ENCODE data around the gene B4GALT2.

The B4GALT2 gene, protein sequence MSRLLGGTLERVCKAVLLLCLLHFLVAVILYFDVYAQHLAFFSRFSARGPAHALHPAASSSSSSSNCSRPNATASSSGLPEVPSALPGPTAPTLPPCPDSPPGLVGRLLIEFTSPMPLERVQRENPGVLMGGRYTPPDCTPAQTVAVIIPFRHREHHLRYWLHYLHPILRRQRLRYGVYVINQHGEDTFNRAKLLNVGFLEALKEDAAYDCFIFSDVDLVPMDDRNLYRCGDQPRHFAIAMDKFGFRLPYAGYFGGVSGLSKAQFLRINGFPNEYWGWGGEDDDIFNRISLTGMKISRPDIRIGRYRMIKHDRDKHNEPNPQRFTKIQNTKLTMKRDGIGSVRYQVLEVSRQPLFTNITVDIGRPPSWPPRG

DNA sequence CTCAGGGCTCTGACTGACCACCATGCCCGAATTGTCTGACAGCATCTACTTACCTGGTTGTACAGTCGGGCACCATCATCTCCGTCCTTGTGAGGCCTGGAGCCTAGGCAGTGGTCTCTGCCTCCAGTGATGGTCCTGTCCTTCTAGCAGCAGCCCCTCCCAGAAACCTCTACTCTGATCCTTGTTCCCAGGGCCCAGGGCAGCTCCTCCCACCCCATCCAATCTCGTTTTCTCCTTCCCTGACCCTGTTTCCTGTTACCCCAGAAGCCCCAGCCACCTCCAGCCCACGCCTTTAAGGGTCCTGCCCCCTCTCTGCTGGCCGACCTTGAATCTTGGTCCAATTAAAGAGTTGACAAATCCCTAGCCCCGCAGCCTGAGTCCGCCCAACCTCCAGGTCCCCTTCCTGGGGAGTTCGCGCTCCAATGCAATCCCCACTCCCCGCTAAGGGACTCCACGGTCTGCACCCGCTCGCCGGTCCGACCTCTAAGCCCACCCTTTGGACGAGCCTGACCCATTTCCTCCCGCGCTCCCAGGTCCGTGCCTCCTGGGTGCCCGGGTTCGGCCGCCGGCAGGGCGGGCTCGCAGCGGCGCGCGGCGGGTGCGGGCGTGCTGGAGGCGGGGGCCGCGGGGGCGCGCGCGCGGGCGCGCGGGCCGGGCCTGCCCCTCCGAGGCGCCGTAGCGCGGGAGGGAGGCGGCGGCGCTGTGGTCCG is at the start of gene B4GALT2:
Gene B4GALT2, plus strand, starts transcription at position 660 of the 710 bp plus-strand sequence. CDS start 1,951 bp downstream, outside the sequence.
- DNase-seq = peak; percentile 41
- in situ Hi-C loops (cut with MboI; ENCODE audit: low pct_unique_long_range_greater_than_20kb, low sequenced_read_pairs) = no loop called here

DNA sequence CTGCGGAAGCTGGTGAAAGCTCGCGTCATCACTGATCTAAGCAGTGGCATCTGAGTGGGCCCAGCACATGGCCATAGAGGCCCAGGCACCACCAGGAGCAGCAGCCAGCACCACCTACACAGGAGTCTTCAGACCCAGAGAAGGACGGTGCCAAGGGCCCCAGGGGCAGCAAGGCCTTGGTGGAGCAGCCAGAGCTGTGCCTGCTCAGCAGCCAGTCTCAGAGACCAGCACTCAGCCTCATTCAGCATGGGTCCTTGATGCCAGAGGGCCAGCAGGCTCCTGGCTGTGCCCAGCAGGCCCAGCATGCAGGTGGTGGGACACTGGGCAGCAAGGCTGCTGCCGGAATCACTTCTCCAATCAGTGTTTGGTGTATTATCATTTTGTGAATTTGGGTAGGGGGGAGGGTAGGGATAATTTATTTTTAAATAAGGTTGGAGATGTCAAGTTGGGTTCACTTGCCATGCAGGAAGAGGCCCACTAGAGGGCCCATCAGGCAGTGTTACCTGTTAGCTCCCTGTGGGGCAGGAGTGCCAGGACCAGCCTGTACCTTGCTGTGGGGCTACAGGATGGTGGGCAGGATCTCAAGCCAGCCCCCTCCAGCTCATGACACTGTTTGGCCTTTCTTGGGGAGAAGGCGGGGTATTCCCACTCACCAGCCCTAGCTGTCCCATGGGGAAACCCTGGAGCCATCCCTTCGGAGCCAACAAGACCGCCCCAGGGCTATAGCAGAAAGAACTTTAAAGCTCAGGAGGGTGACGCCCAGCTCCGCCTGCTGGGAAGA is 48.7 kb upstream of the B4GALT2 start:
- peak; percentile 36 for DNase-seq
- in situ Hi-C loops (cut with MboI; ENCODE audit: low pct_unique_long_range_greater_than_20kb, low sequenced_read_pairs) = loop anchor here (10.0 kb wide), 1 partner anchor 176 kb away; no protein-coding TSS in a partner anchor

DNA sequence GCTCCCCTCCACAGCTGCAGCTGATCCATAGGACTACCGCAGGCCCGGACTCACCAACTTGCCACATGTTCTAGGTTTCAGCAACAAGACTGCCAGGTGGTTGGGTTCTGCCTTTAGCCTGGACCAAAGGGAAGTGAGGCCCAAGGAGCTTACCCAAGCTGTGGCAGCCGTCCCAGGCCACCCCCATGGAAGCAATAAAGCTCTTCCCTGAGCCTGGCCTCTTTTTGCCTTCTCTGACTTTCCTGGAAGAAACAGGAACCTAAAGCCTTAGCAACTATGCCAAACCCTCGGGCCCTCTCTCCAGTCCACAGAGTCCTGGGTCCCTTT is 48.1 kb upstream of the B4GALT2 start:
- in situ Hi-C loops (cut with MboI; ENCODE audit: low pct_unique_long_range_greater_than_20kb, low sequenced_read_pairs) = loop anchor here (10.0 kb wide), 1 partner anchor 176 kb away; no protein-coding TSS in a partner anchor
- no peak for DNase-seq

DNA sequence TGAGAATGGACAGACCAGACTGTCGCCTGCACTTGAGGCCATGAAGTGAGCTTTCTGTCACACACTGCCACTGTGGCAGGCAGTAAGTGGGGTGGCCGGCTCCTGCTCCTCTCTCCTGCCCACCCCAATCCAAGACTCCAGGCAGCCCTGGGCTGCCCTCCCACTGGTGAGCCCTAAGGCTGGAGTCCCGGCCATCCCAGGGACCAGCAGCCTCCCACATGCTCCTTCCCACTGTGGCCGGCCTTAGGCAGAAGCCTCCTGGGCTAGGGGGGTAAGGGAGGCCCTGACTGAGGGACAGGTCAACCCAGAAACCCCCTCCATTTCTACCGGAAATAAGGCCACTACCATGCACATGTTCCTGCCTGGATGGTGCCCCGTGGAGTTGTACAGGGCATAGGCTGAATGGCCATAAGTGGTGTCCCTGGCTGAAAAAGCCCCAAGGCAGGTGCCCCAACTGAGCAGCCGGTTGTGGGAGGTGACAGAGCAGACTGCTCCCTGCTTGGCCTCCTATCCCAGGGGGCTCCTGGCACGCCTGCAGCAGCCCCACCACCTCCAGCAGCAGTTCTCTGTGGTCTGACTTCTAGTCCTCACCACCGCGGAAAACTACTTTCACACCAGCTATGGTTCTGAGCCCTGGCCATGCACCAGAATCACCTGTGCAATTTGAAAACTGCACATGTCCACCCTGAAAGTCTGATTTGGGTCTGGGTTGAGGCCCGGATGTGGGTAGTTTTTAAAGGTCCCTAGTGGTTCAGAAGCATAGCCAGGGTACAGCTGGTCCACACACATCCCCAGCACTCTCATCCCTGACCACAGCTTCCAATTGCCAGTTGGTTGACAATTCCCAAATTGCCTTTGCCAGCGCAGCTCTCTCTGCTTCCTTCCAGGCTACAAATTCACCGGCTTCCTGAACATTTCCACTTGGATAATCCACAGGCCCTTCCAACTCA is 47.0 kb upstream of the B4GALT2 start:
- no peak for DNase-seq
- in situ Hi-C loops (cut with MboI; ENCODE audit: low pct_unique_long_range_greater_than_20kb, low sequenced_read_pairs) = loop anchor here (10.0 kb wide), 1 partner anchor 177 kb away; no protein-coding TSS in a partner anchor

DNA sequence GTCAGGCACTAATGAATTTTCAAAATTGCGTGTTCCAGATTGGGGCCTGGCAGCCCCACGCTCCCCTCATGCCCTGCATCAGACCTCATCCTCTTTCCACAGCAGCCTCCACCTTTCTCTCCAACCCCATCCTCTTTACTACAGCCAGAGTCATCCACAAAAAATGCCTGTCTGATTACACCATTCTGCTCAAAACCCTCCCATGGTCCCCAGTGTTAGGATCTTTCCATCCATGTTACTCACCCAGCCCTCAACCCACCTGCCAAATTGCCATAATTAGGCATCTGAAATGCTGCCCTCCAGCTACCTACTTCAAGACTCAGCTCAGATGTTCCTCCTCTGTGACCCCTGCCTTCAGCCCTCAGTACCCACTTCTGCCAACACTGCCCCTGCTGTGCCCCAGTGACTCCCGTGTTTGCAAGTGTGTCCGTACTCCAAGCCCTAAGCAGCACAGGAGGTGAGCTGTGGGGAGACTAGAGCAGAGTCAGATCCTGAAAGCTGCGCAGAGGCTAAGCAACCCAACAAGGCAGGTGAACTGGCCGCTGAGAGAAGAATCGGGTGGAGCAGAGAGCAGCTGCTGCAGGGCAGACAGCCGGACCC is 46.1 kb upstream of the B4GALT2 start:
- in situ Hi-C loops (cut with MboI; ENCODE audit: low pct_unique_long_range_greater_than_20kb, low sequenced_read_pairs) = loop anchor here (10.0 kb wide), 1 partner anchor 178 kb away; no protein-coding TSS in a partner anchor
- DNase-seq = no peak

DNA sequence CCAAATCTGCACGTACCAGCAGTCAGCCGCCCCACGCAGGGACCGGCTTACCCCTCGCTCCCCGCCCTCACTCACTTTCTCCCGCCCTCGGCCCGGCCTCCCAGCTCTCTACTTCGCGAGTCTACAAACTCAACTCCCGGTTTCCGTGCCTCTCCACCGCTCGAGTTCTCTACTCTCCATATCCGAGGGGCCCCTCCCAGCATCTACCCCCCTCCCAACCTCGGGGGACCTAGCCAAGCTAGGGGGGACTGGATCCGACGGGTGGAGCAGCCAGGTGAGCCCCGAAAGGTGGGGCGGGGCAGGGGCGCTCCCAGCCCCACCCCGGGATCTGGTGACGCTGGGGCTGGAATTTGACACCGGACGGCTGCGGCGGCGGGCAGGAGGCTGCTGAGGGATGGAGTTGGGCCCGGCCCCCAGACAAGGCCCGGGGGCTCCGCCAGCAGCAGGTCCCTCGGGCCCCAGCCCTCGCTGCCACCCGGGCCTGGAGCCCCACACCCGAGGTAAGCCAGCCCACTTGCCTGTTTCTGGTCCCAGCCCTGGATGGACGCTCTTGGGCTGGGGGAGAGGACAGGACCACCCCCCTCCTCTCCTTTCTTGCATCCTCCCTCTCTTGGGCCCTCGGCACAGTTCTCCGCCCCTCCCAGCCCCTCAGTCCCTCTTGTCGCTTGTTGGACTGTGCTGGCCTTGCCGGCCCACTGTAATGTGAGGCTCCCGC is 45.5 kb upstream of the B4GALT2 start, which contains the start of gene ARTN:
Gene ARTN, plus strand, starts transcription at position 416 of the 715 bp plus-strand sequence. CDS start 1,856 bp downstream, outside the sequence.
- in situ Hi-C loops (cut with MboI; ENCODE audit: low pct_unique_long_range_greater_than_20kb, low sequenced_read_pairs) = loop anchor here (10.0 kb wide), 1 partner anchor 179 kb away; no protein-coding TSS in a partner anchor
- no peak for DNase-seq

DNA sequence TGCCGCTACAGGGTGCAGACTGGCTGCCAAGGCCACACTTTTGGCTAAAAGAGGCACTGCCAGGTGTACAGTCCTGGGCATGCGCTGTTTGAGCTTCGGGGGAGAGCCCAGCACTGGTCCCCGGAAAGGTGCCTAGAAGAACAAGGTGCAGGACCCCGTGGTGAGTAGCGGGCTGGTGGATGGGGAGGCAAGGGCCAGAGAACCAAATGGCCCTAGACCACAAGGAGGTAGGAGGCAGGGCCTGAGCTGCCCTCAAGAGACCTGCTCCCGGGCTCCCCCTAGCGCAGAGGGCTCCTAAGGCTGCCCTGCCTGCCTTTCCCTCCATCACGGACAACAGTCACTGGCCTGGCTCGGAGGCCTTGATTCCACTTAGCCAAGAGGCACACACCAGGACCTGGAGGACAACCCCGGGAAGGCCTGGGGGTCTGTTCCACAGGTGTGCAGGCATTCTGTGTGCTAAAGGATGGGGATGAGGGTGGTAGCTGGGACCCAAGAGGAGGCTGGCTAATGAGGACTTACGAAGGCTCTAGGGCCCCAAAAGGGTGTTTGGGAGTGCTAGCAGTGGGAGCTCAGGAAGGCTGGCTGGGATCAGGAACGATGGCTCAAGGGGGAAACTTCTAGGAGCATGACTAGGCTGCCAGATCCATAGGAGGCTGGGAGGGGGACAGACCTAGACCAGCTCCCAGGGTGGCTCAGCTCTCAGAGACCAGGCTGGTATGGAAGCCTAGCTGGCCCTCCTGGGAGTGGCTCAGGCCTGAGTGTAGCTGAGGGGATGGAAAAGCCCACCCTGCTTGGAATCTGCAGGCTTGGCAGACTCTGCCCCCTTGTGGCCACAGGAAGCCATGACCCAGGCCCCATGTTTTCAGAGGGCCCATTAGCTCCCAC is 44.7 kb upstream of the B4GALT2 start:
- DNase-seq = peak; percentile 75
- in situ Hi-C loops (cut with MboI; ENCODE audit: low pct_unique_long_range_greater_than_20kb, low sequenced_read_pairs) = loop anchor here (10.0 kb wide), 1 partner anchor 180 kb away; no protein-coding TSS in a partner anchor

DNA sequence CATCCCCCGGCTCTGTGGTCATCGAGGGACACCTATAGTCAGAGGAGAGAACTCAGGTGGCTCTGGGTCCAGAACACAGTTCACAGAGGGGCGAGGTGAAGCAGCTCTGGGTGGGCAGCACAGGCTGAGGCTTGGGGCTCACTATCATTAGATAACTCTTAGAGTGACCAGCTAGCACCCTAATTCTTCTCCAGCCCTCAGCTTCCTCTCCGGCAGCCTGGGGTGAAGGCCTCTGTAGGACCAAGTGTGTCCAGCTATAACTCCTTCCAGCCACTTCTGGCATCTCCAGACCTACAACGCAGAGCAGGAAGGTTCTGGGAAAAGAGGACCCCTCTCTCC is 44.1 kb upstream of the B4GALT2 start:
- no peak for DNase-seq
- in situ Hi-C loops (cut with MboI; ENCODE audit: low pct_unique_long_range_greater_than_20kb, low sequenced_read_pairs) = loop anchor here (10.0 kb wide), 1 partner anchor 180 kb away; no protein-coding TSS in a partner anchor

DNA sequence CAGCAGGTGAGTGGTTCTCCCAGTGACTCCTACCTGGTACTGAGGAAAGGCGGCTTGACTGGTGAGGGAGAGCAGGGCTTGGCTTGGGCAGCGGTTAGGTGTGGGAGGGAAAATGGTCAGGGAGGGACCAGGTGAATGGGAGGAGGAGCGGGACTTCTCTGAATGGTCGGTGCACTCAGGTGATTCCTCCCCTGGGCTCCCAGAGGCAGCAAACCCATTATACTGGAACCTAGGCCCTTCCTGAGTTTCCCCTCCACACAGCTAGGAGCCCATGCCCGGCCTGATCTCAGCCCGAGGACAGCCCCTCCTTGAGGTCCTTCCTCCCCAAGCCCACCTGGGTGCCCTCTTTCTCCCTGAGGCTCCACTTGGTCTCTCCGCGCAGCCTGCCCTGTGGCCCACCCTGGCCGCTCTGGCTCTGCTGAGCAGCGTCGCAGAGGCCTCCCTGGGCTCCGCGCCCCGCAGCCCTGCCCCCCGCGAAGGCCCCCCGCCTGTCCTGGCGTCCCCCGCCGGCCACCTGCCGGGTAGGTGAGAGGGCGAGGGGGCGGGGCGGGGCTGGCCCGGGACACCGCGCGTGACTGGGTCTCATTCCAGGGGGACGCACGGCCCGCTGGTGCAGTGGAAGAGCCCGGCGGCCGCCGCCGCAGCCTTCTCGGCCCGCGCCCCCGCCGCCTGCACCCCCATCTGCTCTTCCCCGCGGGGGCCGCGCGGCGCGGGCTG is 43.1 kb upstream of the B4GALT2 start:
- DNase-seq = no peak
- in situ Hi-C loops (cut with MboI; ENCODE audit: low pct_unique_long_range_greater_than_20kb, low sequenced_read_pairs) = loop anchor here (10.0 kb wide), 1 partner anchor 181 kb away; no protein-coding TSS in a partner anchor

DNA sequence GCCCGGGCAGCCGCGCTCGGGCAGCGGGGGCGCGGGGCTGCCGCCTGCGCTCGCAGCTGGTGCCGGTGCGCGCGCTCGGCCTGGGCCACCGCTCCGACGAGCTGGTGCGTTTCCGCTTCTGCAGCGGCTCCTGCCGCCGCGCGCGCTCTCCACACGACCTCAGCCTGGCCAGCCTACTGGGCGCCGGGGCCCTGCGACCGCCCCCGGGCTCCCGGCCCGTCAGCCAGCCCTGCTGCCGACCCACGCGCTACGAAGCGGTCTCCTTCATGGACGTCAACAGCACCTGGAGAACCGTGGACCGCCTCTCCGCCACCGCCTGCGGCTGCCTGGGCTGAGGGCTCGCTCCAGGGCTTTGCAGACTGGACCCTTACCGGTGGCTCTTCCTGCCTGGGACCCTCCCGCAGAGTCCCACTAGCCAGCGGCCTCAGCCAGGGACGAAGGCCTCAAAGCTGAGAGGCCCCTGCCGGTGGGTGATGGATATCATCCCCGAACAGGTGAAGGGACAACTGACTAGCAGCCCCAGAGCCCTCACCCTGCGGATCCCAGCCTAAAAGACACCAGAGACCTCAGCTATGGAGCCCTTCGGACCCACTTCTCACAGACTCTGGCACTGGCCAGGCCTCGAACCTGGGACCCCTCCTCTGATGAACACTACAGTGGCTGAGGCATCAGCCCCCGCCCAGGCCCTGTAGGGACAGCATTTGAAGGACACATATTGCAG is 42.4 kb upstream of the B4GALT2 start:
- in situ Hi-C loops (cut with MboI; ENCODE audit: low pct_unique_long_range_greater_than_20kb, low sequenced_read_pairs) = loop anchor here (10.0 kb wide), 1 partner anchor 182 kb away; no protein-coding TSS in a partner anchor
- DNase-seq = no peak

DNA sequence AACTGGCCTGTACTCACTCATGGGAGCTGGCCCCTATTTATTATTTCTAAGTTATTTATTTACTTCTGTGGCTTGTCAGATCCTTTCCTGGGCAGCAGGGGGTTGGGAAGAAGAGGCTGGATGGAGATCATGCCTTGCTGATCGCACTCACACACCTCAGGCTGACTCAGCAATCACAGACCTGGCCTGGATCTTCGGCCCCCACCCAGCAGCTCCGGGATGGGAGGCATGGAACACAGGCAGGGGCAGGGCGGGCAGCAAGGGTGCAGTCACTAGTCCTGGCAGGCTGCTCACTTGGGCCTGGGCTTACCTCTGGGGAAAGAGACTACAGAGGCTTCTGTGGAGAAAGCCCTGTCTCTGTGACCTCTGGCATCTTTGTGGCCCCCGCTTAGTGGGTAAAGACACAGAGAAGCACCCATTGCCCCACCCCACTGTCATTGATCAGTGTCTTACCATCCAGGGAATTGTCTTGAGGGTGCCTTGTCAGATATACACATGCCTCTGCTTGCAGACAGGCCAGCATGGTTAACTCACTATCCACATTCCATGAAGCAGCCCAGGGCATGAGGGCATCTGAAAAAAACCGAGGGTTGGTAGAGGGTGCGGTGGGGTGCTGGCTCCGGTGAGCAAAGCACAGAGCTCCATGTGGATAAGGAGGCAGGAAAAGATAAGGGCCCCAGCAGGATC is 41.7 kb upstream of the B4GALT2 start:
- no peak for DNase-seq
- in situ Hi-C loops (cut with MboI; ENCODE audit: low pct_unique_long_range_greater_than_20kb, low sequenced_read_pairs) = loop anchor here (10.0 kb wide), 1 partner anchor 183 kb away; no protein-coding TSS in a partner anchor

DNA sequence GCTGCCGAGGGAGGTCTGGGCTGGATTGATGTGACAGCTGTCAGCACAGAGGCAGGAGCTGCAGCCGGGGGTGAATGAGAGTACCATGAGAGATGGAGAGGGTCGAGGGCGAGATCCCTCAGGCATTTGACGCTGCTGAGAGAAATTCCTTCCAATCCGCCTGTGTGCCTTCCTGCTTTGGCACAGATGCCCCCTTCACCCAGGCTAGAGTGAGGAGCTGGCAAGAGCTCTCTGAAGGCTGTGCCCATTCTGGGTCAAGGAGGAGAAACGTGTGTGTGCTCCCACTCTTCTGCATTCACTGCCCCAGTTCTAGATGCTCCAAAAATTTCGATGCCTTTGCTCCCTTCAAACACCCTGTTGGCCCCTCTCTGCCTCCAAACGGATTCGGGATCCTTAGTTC is 40.6 kb upstream of the B4GALT2 start:
- in situ Hi-C loops (cut with MboI; ENCODE audit: low pct_unique_long_range_greater_than_20kb, low sequenced_read_pairs) = loop anchor here (10.0 kb wide), 1 partner anchor 184 kb away; no protein-coding TSS in a partner anchor
- no peak for DNase-seq

DNA sequence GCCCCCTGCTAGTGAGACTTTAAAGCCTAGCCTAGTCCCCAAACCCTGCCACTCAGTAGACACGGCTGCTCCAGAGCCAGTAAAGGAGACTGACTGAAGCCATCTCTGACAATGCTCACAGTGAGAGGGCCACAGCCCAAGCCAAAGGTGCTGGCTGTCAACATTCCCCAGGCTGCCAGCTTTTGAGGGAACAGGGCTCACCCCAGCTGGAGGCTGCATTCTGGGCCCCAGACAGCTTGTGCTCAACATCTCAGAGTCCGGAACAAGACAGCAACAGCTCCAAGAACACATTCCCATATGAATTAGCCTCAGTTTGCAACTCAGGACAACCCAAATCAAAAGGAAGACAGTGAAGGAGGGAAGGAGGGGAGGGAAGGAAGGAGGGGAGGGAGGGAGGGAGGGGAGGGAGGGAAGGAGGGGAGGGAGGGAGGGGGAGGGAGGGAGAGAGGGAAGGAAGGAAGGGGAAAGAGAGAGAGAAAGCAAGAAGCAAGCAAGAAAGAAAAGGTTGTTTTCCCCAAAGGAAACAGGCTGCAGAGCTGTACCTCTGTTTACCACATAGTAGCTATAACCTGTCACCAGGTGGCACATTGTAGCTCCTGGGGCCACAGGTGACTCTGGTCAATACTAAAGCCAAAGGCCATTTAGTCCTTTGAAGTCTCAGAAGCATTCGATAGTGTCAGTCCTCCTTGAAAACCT is 40.0 kb upstream of the B4GALT2 start:
- DNase-seq = no peak
- in situ Hi-C loops (cut with MboI; ENCODE audit: low pct_unique_long_range_greater_than_20kb, low sequenced_read_pairs) = loop anchor here (10.0 kb wide), 1 partner anchor 184 kb away; no protein-coding TSS in a partner anchor

DNA sequence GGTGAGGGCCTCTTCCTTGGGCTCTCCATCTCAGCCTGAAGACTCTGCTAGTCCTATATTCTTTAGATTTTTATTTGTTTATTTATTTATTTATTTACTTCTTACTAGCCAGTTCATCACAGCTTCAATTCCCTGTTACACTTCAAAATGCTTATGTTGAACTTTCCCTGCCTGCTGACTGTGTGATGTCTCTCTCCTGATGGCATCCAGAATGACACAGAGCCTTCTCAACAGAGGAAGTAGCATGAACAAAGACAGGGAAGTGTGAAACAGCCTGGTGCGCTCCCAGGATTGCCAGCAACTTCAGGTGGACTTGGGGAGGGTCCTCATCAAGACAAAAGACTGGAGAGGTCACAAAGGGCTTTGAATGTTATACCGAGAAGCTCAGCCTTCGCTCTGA is 36.6 kb upstream of the B4GALT2 start:
- no peak for DNase-seq
- in situ Hi-C loops (cut with MboI; ENCODE audit: low pct_unique_long_range_greater_than_20kb, low sequenced_read_pairs) = no loop called here
